NCI-H774 (cell line): ENCODE data around the gene TMED10.
"Not testable (repeated sequence)": the region's sequence is repeated elsewhere in the genome, so short reads cannot be mapped to it uniquely, and the experiment has no call there.

Source experiments
- DNase-seq: peaks from one replicate; lab custom pipeline; 2025; lab: John Stamatoyannopoulos, UW

The TMED10 gene

DNA sequence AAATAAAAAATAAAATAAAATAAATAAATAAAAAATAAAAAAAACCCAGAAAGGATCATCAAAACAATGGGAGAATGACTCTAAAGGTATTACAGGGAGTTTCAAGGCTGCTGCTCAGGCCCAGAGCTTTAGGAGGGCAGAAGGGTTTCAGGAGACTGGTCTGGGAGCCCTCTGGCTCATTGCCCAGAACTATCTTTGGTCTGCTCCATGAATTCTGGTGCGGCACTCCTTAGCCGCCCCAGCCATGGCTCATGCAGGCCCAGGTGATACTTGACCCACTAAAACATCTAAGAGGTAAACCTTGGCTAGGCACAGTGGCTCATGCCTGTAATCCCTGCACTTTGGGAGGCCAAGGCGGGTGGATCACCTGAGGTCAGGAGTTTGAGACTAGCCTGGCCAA, 14.7 kb upstream of the TMED10 start:
- no peak for DNase-seq

GRCh38 chr14:75190023-75190422, 13.6 kb upstream of the TMED10 start:
- DNase-seq: no peak

GRCh38 chr14:75188520-75189268, 12.3 kb upstream of the TMED10 start:
- no peak for DNase-seq

DNA sequence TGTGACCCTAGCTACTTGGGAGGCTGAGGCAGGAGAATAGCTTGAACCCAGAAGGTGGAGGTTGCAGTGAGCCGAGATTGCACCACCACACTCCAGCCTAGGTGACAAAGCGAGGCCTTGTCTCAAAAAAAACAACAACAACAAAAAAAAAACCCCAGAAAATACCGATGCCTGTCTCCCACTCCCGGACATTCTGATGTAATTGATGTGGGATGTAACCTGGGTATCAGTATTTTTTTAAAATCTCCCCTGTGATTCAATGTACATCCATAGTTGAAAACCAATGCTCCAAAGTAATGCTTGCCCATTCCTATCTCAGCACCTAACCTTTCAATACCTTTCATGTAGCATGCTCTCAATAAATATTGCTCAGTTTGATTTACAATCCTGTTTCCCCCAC, 11.7 kb upstream of the TMED10 start:
- no peak for DNase-seq

DNA sequence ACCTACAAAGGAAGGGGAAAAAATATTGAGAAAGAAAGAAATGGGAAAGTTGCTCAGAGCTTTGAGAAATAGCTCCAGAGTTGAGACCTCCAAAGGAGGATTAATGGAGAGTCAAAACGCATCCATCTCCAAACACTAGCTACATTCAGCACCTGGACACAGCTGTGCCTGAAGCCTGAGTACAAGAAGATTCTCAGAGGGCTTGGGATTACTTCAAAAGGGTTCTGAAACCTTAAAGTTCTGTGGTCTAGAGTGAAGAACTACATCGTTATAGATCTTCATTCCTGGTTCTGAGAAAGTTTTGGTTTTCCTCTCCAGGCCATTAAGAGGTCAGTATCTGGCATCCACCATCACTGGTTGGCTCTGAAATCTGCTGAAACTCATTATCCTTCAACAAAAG, 10.5 kb upstream of the TMED10 start:
- DNase-seq: no peak

DNA sequence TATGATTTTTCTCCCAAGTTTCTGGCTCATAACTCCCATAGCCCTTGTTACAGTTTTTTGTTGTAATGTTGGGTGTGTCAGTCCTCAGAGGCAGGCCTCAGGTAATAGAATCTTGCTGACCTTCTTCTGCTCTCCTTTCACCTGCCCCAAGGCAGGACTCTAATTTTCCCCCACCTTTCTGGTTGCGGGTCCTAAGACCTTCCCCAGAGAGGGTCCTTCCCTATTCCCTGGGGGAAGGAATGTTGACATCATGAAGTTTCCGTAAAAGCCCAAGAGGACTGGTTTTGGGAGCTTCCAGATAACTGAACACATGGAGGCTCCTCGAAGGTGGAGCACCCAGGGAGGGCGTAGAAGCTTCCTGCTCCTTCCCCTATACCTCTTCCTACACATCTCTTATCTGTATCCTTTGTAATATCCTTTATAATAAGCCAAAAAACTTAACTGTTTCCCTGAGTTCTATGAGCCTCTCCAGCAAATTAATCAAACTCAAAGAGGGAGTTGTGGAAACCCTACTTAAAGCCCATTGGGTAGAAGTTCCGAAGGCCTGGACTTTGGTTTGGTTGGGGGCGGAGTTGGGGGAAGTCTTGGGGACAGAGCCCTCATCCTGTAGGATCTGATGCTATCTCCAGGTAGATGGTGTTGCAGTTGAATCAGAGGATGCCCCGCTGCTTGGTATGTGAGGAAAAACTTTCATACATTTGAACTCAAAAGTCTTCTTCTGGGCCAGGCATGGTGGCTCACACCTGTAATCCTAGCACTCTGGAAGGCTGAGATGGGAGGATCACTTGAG, 9.0 kb upstream of the TMED10 start:
- no peak for DNase-seq

DNA sequence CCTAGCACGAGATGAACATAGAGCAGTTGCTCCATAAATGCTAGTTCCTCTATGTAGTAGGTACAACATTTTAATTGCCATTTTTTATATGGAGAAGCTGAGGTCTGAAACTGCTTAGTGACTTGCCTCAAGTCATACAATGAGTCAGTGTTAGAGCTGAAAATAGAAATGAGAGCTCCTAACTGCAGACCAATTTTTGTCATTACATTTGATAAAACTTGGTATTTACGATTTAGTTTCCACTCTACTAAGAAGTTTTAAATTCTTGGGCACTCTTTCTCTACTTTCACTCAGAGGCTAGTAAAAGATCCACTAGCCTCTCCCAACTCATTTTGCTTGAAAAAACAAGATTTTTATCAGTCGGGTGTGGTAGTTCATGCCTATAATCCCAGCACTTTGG, 8.1 kb upstream of the TMED10 start:
- no peak for DNase-seq

DNA sequence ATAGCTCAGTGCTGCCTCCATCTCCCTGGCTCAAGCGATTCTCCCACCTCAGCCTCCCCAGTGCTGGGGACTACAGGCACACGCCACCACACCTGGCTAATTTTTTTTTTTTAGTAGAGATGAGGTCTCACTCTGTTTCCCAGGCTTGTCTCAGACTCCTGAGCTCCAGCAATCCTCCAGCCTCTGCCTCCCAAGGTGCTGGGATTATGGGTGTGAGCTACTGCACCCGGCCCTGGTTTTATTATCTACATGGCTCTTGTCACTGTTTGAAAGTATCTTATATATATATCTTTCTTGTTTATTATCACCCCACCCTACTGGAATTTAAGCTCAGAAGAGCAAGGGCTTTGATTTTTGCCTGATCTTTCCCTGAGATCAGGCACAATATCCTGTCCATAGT, 7.6 kb upstream of the TMED10 start:
- DNase-seq: no peak

GRCh38 chr14:75183225-75183624, 6.8 kb upstream of the TMED10 start:
- DNase-seq: no peak

- DNase-seq: no peak
These were observed 6.4 kb upstream of the TMED10 start for GRCh38 chr14:75182821-75183220.

GRCh38 chr14:75182163-75182562, 5.8 kb upstream of the TMED10 start:
- not testable (repeated sequence) for DNase-seq

DNA sequence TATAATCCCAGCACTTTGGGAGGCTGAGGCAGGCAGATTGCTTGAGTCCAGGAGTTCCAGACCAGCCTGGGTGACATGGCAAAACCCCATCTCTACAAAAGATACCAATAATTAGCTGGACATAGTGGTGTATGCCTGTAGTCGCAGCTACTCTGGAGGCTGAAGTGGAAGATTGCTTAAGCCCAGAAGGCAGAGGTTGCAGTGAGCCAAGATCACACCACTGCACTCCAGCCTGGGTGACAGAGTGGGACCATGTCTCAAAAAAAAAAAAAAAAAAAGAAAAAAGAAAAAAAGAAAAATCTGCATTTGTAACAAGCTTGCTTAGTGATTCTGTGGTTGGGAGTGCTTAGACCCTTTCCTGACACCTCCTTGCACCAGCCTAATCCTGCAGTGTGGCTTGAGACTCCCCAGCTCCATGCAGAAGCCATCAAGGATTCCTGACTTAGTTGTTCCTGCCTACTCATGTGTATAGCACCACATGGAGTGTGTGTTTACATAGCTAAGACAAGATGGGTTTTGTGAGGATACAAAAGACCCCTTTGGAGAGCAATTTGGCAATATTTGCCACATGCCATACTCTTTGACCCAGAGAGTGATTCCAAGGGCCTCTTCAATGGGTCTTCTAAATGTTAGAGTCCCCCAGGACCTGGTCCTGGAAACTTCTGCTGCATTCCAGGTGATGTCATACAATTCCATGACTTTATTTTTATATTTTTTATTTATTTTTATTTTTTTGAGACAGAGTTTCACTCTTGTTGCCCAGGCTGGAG, 5.1 kb upstream of the TMED10 start:
- no peak for DNase-seq

- no peak for DNase-seq
These were observed 703 bp downstream of the TMED10 start for GRCh38 chr14:75175677-75176141.

- no peak for DNase-seq
These were observed 2.3 kb downstream of the TMED10 start for GRCh38 chr14:75174066-75174465.

- no peak for DNase-seq
These were observed 5.6 kb downstream of the TMED10 start for GRCh38 chr14:75170772-75171171.

GRCh38 chr14:75168586-75169335, 7.7 kb downstream of the TMED10 start:
- DNase-seq: no peak

- no peak for DNase-seq
These were observed 9.1 kb downstream of the TMED10 start for GRCh38 chr14:75167325-75167724.

DNA sequence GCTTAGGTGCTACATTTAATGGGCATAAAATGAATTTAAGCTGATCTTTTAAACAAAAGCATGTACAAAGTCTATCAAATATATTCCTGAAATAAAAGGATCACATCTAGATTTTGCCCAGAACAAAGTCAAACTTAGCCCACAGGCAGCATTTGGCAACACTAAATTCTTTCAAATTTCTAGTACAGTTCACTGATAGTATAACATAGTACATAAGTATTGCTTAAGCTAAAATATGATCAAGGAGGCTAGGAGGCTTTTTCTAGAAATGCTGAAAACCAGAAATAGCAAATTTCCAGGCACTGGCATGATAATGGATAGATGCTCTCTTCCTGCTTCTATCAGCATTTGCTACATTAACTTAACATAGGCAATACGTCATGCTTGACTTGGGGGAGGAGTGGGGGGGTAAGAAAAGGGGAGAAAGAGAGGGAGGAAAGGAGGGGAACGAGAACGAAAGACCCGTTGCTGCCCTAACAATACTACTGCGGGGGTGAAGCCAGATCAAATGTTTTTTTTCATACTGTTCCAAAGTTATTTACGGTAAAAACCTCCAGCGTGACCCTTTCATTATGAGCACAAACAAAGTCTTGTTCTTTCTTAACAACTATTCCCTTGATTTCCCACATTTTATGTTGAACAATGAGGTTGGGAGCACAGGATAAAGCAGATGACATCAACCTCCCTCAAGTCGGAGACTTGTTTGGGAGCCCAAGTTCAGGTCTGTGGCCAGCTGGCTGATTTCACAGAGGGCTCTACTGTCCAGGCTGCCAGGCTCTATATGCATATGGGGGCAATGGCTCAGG, 10.6 kb downstream of the TMED10 start:
- no peak for DNase-seq

DNA sequence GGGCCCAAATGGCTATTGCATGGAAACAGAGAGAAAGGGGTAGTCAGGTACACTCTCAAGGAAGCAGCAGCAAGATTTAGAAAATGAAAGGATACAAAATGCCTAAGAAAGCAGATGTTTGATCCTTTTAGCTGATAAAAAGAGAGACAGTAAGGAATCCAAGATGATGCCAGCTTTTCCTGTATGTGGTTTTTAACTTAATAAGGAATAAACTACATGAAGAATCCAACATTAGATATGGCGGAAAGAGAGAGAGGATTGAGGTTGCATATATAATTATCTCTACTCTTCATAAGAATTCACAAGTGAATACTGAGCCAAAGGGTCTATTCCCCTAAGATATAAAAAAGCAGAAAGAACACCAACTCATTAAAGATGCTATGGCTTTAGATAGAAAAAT, 11.6 kb downstream of the TMED10 start:
- DNase-seq: no peak

DNA sequence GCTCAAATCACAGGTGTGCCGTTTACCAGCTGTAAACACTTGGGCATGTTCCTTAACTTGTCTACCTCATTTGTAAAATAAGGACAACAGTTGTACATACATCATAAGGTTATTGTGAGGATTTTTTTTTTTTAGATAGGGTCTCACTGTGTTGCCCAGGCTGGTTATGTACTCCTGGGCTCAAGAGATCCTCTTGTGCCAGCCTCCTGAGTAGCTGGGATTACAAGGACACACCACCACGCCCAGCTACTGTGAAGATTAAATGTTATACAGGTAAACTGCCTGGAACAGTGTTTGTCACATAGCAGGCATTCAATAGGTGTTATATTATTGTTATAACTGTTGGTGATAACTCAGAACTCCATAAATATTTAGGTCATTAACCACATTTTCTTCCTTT, 12.7 kb downstream of the TMED10 start:
- DNase-seq: no peak

- DNase-seq: no peak
These were observed 13.8 kb downstream of the TMED10 start for GRCh38 chr14:75162631-75163030.
